GM21576 (cell line): ENCODE data around the gene CPM.
A peak's percentile ranks its signal among the peaks of the same experiment; 100 is the strongest.
"Not testable (repeated sequence)": the region's sequence is repeated elsewhere in the genome, so short reads cannot be mapped to it uniquely, and the experiment has no call there.

Experiments used
- ATAC-seq: cut with Tn5 transposase; IDR thresholded peaks from one replicate; pipeline ENCODE4 v1.9.1; 2021; ENCODE audit warnings: mild to moderate bottlenecking, moderate library complexity; ENCODE audit not compliant: unreplicated experiment

Gene CPM

DNA sequence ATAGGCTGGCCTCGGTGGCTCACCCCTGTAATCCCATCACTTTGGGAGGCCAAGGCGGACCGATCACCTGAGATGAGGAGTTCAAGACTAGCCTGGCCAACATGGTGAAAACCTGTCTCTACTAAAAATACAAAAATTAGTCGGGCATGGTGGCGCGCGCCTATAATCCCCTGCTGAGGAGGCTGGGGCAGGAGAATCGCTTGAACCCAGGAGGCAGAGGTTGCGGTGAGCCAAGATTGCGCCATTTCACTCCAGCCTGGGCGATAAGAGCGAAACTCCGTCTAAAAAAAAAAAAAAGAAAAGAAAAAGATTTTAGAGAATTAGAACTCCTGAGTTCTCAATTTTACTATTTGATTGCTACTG, 123.0 kb downstream of the CPM start:
- ATAC-seq = not testable (repeated sequence)

DNA sequence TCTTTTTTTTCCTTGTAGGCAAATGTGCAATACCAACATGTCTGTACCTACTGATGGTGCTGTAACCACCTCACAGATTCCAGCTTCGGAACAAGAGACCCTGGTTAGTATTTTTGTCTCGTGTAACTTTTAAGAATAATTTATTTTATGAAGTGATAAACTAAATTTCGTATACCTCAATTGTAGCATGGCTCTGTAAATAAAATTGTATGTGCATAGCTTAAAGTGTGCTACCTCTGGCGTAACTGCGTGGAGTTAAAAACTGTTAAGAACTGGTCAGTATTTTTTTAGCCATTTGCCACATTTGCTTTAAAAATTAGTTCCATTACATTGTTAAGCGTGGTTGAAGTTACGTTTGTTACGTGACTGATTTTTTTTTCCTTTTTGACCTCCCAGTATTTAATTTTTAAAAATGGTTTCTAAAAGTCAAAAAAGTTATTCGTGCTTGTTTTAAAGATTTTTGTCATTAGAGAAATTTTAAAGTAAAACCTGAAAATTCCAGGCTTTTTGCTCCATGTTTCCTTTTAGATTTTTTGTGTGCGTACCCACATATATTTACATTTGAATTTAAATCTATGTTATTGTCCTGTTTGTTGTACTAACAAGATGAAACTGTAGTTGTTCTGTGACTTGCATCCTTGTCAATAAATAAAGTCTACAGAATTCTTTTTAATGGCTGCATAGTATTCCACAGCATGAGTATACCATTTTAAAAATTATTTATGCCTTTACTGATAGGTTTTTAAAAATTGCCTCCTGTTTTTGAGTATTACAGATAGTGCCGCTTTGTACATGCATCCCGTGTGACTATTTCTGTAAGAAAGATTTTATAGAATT, 123.6 kb downstream of the CPM start:
- no peak for ATAC-seq

DNA sequence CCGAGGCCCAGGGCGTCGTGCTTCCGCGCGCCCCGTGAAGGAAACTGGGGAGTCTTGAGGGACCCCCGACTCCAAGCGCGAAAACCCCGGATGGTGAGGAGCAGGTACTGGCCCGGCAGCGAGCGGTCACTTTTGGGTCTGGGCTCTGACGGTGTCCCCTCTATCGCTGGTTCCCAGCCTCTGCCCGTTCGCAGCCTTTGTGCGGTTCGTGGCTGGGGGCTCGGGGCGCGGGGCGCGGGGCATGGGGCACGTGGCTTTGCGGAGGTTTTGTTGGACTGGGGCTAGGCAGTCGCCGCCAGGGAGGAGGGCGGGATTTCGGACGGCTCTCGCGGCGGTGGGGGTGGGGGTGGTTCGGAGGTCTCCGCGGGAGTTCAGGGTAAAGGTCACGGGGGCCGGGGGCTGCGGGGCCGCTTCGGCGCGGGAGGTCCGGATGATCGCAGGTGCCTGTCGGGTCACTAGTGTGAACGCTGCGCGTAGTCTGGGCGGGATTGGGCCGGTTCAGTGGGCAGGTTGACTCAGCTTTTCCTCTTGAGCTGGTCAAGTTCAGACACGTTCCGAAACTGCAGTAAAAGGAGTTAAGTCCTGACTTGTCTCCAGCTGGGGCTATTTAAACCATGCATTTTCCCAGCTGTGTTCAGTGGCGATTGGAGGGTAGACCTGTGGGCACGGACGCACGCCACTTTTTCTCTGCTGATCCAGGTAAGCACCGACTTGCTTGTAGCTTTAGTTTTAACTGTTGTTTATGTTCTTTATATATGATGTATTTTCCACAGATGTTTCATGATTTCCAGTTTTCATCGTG, 124.4 kb downstream of the CPM start:
- ATAC-seq = peak; percentile 53

DNA sequence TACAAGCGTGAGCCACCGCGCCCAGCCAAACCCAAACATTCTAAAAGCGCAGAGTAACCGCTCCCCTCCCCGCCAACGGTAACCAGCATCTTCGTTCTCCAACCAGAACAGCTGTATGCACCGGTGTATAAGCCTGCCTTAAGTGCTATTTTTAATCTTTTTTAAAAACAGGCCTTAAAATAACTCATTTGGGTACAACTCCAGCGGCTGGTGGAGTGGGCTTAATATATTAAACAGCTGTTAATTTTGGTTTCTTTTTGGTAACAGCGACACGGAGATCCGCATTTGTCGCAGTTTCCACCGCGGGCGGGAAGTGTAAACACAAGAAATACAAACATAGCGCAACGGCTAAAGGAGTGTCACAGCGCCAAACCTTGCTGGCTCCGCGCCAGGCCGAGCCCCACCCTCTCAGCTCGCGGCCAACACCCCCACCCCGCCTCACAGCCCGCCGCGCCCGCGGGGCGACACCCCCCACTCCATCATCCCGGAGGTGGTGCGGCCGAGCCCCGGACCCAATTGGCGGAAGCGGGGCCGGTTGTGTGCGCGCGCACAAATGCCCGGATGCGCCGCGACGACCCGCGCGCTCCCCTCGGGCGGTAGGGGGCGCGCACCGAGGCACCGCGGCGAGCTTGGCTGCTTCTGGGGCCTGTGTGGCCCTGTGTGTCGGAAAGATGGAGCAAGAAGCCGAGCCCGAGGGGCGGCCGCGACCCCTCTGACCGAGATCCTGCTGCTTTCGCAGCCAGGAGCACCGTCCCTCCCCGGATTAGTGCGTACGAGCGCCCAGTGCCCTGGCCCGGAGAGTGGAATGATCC, 125.2 kb downstream of the CPM start, which contains the start of gene MDM2:
MDM2 (plus strand) TSS at position 602 of the 812 bp plus-strand sequence. CDS start 301 bp downstream, outside the sequence.
- peak; percentile 69 for ATAC-seq

DNA sequence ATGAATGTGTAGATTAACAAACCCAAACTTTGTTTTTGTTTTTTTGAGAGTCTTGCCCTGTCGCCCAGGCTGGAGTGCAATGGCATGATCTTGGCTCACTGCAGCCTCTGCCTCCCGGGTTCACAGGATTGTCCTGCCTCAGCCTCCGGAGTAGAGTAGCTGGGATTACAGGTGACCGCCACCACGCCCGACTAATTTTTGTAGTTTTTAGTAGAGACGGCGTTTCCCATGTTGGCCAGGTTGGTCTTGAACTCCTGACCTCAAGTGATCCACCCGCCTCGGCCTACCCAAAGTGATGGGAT, 125.7 kb downstream of the CPM start:
- not testable (repeated sequence) for ATAC-seq

DNA sequence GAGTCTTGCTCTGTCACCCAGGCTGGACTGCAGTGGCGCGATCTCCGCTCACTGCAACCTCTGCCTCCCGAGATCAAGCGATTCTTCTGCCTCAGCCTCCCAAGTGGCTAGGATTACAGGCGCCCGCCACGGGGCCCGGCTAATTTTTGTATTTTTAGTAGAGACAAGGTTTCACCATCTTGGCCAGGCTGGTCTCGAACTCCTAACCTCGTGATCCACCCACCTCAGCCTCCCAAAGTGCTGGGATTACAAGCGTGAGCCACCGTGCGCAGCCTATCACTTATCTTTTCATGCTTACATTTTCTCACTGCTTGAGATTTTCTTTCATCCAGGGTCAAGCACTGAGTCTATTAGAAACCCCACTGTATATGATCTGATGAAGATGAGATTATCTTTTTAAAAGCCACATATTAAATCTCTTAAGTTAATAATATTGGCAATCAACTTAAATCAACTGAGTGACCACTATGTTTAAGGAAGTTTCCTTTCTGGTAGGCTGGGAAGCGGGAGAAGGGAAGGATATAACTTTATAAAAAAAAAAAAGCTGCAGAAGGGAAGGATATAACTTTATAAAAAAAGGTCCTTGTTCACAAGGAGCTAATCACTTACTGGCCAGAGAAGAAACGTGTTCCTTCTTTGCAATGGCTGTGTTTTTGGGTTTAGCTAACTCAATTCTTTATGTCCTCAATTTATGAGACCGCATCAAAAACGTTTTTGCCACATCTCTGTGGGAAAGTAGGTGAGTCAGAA, 126.3 kb downstream of the CPM start:
- ATAC-seq = no peak

DNA sequence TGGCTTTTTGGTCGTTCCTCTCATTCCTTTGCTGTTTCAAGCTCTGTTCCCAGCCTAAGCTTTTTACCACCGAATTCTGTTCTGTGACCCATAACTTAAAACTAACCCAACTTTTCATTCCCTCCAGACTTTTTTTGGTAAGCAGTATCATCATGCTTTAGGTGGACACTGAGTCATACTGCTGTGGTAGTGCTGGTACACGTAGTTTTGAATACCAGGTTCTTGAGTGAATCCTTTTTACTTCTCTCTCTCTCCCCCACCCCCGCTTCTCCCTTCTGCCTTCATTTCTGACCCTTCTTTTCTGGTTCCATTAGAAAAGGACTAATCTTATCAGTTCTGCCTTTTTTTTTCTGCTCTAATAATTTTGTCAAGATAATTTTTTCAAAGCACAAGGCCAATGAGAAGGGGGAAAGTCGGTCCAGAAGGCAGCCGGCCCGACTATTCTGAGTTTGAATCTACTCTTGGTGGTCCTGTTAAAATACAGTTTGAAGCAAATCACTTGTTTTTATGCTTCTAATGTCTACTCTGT, 127.3 kb downstream of the CPM start:
- no peak for ATAC-seq

DNA sequence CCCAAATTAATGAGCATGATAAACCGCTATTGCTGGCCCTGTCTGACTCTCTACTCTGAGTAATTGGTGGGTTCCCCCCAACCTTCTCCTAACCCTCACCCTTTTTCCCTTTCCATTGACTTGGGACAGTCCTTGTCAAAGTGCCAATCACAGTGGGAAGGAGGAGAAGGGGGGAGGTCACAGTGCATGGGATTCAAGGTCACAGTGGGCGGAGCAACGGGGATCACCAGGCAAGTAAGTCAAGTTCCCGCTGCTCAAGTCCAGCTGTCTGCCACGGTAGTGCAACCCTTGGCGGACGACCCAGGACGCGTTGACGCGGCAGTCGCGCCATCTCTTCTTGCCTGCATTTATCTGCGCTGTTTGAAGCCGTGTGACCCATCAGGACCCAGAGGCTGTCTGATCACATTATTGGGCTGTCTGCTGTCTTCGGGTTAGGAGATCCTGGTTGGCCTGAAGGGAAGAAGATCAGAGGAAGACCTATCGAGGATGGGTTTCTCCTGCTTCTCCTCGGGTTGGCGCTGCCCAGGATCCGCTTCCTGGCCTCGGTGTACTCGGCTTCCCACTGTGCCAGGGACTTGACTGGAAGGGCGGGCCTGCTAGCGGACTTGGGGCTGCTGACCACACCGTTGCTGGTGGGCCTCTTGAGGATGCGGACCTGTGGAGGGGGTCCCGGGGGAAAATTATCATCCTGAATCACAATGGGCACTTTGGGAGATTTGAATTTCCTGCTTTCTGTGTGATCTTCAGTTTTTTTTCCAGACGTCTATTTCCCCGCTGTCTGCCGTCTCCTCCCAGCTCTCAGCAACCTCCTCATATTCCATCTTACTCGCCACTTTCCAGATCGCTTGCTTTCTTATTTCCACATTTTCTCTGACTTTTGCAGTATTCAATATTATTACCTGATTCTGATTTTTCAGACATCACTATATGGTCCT, 128.0 kb downstream of the CPM start:
- no peak for ATAC-seq

DNA sequence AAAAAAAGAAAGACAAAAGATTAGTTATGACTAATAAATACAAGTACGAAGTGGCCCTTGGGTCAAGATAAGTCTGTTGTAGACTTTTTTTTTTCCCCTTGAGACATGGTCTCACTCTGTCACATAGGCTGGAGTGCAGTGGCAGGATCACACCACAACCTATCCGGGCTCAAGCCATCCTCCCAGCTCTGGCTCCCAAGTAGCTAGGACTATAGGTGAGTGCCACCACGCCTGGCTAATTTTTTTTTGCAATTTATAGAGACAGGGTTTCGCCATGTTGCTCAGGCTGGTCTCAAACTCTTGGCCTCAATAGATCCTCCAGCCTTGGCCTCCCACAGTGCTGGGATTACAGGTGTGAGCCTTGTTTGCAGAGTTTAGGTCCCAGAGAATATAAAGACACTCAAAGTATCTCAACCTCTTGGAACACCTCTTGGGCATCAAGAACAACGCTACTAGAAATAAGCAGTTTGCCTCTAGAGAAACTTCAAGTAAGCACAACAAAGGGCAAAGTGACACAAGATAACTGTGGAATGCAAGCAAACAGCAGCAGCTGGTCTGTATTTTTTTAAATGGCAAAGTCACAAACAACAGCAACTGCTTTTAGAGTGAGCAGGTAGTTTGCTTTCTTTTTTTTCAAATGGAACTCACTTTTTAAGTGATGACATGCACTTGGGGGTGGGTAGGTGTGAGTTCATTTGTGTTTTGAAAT, 128.9 kb downstream of the CPM start:
- ATAC-seq = no peak

DNA sequence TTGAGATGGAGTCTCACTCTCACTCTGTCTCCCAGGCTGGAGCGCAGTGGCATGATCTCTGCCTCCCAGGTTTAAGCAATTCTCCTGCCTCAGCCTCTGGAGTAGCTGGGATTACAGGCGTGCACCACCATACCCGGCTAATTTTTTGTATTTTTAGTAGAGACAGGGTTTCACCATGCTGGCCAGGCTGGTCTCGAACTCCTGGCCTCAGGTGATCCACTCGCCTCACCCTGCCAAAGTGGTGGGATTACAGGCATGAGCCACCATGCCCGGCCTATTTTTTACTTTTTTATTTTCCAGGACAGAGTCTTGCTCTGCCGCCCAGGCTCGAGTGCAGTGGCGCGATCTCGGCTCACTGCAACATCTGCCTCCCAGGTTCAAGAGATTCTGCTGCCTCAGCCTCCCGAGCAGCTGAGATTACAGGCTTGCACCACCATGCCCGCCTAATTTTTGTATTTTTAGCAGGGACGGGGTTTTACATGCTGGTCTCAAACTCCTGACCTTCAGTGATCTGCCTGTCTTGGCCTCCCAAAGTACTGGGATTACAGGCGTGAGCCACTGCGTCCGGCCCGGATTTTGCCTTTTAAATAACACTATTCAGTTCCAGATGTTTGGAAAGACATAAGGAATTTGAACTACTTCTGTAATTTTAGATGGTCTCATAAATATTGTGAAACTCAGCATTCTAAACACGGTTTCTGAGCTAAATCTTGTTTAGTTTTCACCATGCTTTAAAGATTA, 129.9 kb downstream of the CPM start:
- ATAC-seq = not testable (repeated sequence)

DNA sequence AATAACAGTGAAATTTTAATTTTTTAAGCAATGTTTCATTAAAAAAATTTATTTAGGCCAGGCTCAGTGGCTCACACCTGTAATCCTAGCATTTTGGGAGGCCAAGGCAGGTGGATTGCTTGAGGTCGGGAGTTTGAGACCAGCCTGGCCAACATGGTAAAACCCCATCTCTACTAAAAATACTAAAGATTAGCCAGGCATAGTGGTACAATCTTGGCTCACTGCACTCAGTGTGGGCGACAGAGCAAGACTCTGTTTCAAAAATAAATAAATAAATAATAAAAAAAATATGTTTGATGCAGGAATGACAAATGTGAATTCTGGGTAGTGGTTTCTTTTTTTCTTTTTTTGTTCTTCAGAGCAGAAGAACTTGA, 130.6 kb downstream of the CPM start:
- not testable (repeated sequence) for ATAC-seq
